ENCODE measurements around the gene SLC18A3. TPM values are rescaled to one million over a fixed set of nuclear protein-coding genes. Genes with fewer than 3 reads are reported as not detected.

Gene SLC18A3
- total RNA-seq, 1 experiment from 2014 or later = not detected

GRCh38 chr10:49572594-49573114 lies 37.5 kb upstream of the SLC18A3 start:
- Histone ChIP-seq H3K9me3 (ENCODE audit: control insufficient read depth, insufficient read depth, low read depth, low read length) (no peaks in the 10 kb centered on the region), H3K36me3 (ENCODE audit: control insufficient read depth, insufficient read depth, low read length) (no peaks in the 10 kb centered on the region), H3K4me3 (ENCODE audit: low read depth in 2 of 2, low read length in 2 of 2) (no peak overlapping the region; a peak in 1 of 4 replicates), H3K27me3 (ENCODE audit: control insufficient read depth, insufficient read depth, low read length) (peaks cover 2% of the 10 kb centered on the region; the same call in 1 of the 2 replicates), H3K4me1 (ENCODE audit: control insufficient read depth, insufficient read depth, low read length) (no peaks in the 10 kb centered on the region), H3K27ac (ENCODE audit: low read length) (no peak overlapping the region)
- CTCF ChIA-PET = no interaction called here
- POLR2A ChIA-PET = no interaction called here
- DNase-seq (ENCODE audit: low read depth, low spot score) (no peak), ATAC-seq (0 out of 2 replicates have a peak, but pooled peaks have one; percentile 12)
- BruUV-seq (replicated peaks) = no TSS peak
- TF ChIP-seq CTCF (IDR thresholded peaks at IDR 0.05) (no peak), TCF7L2 (IDR thresholded peaks at IDR 0.05; ENCODE audit: low read depth, low read length) (no peak), SIN3A (IDR thresholded peaks at IDR 0.05; ENCODE audit: borderline replicate concordance, insufficient read depth, low read depth, low read length) (no peak), REST (IDR thresholded peaks at IDR 0.05; ENCODE audit: insufficient read depth in 1 of 2, low read depth in 2 of 2, low read length in 1 of 2) (no peak), POLR2AphosphoS5 (IDR thresholded peaks at IDR 0.05; ENCODE audit: low read depth, low read length) (no peak)
- in situ Hi-C loops (cut with HindIII; ENCODE audit: low pct_unique_long_range_greater_than_20kb, low sequenced_read_pairs) (no loop called here), intact Hi-C loops (cut with micrococcal nuclease; ENCODE audit: unreplicated experiment) (no loop called here)

GRCh38 chr10:49575489-49576072 lies 34.5 kb upstream of the SLC18A3 start:
- no TSS peak for BruUV-seq (replicated peaks)
- no peak overlapping the region for H3K4me3 ChIP-seq (ENCODE audit: low read depth in 2 of 2, low read length in 2 of 2)
- DNase-seq (ENCODE audit: low read depth, low spot score) (no peak), ATAC-seq (no peak)
- TF ChIP-seq CTCF (IDR thresholded peaks at IDR 0.05) (no peak), TCF7L2 (IDR thresholded peaks at IDR 0.05; ENCODE audit: low read depth, low read length) (no peak), SIN3A (IDR thresholded peaks at IDR 0.05; ENCODE audit: borderline replicate concordance, insufficient read depth, low read depth, low read length) (no peak), REST (IDR thresholded peaks at IDR 0.05; ENCODE audit: insufficient read depth in 1 of 2, low read depth in 2 of 2, low read length in 1 of 2) (no peak), POLR2AphosphoS5 (IDR thresholded peaks at IDR 0.05; ENCODE audit: low read depth, low read length) (no peak)
- no peaks in the 10 kb centered on the region for H3K36me3 ChIP-seq (ENCODE audit: control insufficient read depth, insufficient read depth, low read length)
- in situ Hi-C loops (cut with HindIII; ENCODE audit: low pct_unique_long_range_greater_than_20kb, low sequenced_read_pairs) = no loop called here
- no peaks in the 10 kb centered on the region for H3K4me1 ChIP-seq (ENCODE audit: control insufficient read depth, insufficient read depth, low read length)
- intact Hi-C loops (cut with micrococcal nuclease; ENCODE audit: unreplicated experiment) = no loop called here
- H3K27me3 ChIP-seq (ENCODE audit: control insufficient read depth, insufficient read depth, low read length) = no peaks in the 10 kb centered on the region
- ChIA-PET CTCF (no interaction called here), POLR2A (no interaction called here)
- no peak overlapping the region for H3K27ac ChIP-seq (ENCODE audit: low read length)
- H3K9me3 ChIP-seq (ENCODE audit: control insufficient read depth, insufficient read depth, low read depth, low read length) = no peaks in the 10 kb centered on the region
